22Rv1 (cell line): ENCODE results near the gene WBP2.

Experiments used
- H3K27ac ChIP-seq: fragments of 450-650 bp; 2 replicates; pipeline ENCODE4 v1.5.1; 2017
- CTCF ChIP-seq: fragments of 450-650 bp; IDR thresholded peaks from 2 replicates; pipeline ENCODE4 v1.5.1; 2017; ENCODE audit warnings: mild to moderate bottlenecking
- ZFX ChIP-seq: fragments of 450-650 bp; IDR thresholded peaks from 2 replicates; pipeline ENCODE4 v1.6.1; 2017; ENCODE audit warnings: antibody characterized with exemption, borderline replicate concordance

The WBP2 gene

GRCh38 chr17:75820094-75821080 is 34.7 kb downstream of the WBP2 start:
- TF ChIP-seq CTCF (no peak), ZFX (no peak)
- H3K27ac ChIP-seq, result no peak overlapping the region

GRCh38 chr17:75819678-75820077 is 35.5 kb downstream of the WBP2 start:
- no peak overlapping the region for H3K27ac ChIP-seq
- no peak for TF ChIP-seq CTCF
- no peak for TF ChIP-seq ZFX

GRCh38 chr17:75819116-75819515 is 36.0 kb downstream of the WBP2 start:
- TF ChIP-seq CTCF (no peak), ZFX (no peak)
- H3K27ac ChIP-seq, result no peak overlapping the region

GRCh38 chr17:75818326-75818885 is 36.7 kb downstream of the WBP2 start:
- TF ChIP-seq ZFX (no peak), CTCF (no peak)
- H3K27ac ChIP-seq, result no peak overlapping the region

GRCh38 chr17:75817571-75817970 is 37.6 kb downstream of the WBP2 start:
- TF ChIP-seq ZFX (no peak), CTCF (no peak)
- H3K27ac ChIP-seq, result no peak overlapping the region

- H3K27ac ChIP-seq, result no peak overlapping the region
- no peak for TF ChIP-seq CTCF
- TF ChIP-seq ZFX, result no peak
These were observed 38.4 kb downstream of the WBP2 start for GRCh38 chr17:75816693-75817092.

- H3K27ac ChIP-seq, result no peak overlapping the region
- no peak for TF ChIP-seq ZFX
- no peak for TF ChIP-seq CTCF
These were observed 39.7 kb downstream of the WBP2 start for GRCh38 chr17:75815399-75815798.
